Upper lobe of left lung (tissue), 4 donors: ENCODE measurements around the gene NAP1L4.

Experiments used
- EP300 ChIP-seq, 4 donors: sonication (generic); formaldehyde crosslinking; IDR thresholded peaks; one replicate each; pipeline ENCODE4 v1.5.1; 2017; ENCODE audit warnings: antibody characterized with exemption in 4 of 4, control low read depth in 2 of 4
- POLR2A ChIP-seq, 4 donors: fragments of 450-650 bp; IDR thresholded peaks; one replicate each; pipeline ENCODE4 v1.5.1; 2016 to 2017; ENCODE audit warnings: antibody characterized with exemption in 4 of 4, mild to moderate bottlenecking in 2 of 4
- TF ChIP-seq, protein P1 (sequence below), 6 experiments: fragments of 450-650 bp in 4 of 6; fragments of 200-600 bp in 2 of 6; sonication (generic) in 2 of 6; IDR thresholded peaks; one replicate each; pipeline ENCODE4 v1.5.1; 2016 to 2019; ENCODE audit warnings: antibody characterized with exemption in 6 of 6

DNA sequence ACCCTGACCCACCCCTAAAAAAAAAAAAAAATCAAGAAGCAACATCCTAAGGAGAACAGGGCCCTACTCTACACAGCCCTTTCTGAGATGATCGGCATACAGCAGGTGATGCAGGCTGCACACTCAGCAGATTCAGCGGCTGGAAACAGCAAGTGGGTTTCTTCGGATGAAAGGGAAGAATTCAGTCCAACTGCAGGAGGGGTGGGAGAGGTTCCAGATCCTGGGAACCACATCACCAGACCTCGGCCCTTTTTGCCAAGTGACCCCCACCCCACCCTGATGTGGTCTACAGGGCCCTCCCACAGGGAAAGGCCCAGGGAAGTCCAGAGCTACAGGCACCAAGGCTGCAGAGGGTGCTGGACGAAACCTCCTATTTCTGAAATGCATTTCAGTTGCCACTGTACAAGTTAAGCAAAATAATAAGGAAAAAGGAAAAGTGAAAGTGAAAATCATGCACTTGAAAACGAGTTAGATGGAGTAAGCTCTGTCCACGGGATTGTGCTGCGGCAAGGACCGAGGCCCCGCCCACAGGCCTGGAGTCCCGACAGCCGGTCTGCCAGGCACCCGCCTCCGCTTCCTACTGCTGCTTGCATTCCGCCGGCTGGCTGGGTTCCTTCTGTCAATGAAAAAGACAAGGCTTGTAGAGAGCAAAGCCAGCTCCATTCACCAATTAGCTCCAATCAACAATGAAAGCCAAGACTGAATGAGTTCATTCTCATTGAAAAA, 46.9 kb downstream of the NAP1L4 start:
- no peak for TF ChIP-seq EP300 (IDR thresholded peaks at IDR 0.05)
- TF ChIP-seq, protein P1, sequence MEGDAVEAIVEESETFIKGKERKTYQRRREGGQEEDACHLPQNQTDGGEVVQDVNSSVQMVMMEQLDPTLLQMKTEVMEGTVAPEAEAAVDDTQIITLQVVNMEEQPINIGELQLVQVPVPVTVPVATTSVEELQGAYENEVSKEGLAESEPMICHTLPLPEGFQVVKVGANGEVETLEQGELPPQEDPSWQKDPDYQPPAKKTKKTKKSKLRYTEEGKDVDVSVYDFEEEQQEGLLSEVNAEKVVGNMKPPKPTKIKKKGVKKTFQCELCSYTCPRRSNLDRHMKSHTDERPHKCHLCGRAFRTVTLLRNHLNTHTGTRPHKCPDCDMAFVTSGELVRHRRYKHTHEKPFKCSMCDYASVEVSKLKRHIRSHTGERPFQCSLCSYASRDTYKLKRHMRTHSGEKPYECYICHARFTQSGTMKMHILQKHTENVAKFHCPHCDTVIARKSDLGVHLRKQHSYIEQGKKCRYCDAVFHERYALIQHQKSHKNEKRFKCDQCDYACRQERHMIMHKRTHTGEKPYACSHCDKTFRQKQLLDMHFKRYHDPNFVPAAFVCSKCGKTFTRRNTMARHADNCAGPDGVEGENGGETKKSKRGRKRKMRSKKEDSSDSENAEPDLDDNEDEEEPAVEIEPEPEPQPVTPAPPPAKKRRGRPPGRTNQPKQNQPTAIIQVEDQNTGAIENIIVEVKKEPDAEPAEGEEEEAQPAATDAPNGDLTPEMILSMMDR (IDR thresholded peaks at IDR 0.05), result no peak
- TF ChIP-seq POLR2A (IDR thresholded peaks at IDR 0.05), result no peak
